K562 (cell line): Measurements from ENCODE around the gene SNCG. TPM values are rescaled to one million over a fixed set of nuclear protein-coding genes. Genes with fewer than 3 reads are reported as not detected.

ENCODE experiments used
- ATAC-seq: fragments of 200-7000 bp; cut with Tn5 transposase; 3 replicates; pipeline ENCODE4 v1.9.1; 2020; ENCODE audit warnings: moderate library complexity
- BruUV-seq: library from RNA; stranded (reverse); fragments of 400-500 nt; replicated peaks from 2 replicates; lab custom pipeline; 2021; lab: Mats Ljungman, UMichigan
- CTCF ChIA-PET: fragments of 300-600 bp; formaldehyde crosslinking; extraction: SDS; loops from one replicate; lab custom pipeline; 2021; ENCODE audit warnings: low intra/inter-chr PET ratio; lab: Yijun Ruan, JAX
- POLR2A ChIA-PET: fragments of 300-600, 350-650 bp; sonication (Branson Sonifier 250); formaldehyde crosslinking; extraction: SDS; loops from one replicate; lab custom pipeline; 2021; ENCODE audit warnings: antibody characterized with exemption, inconsistent platforms; lab: Yijun Ruan, JAX
- DNase-seq, 4 experiments: peaks; one replicate each; pipeline versions ENCODE4 v3.0.0 to v3.0.0-alpha.2; 2011 to 2018; ENCODE audit warnings: low spot score in 3 of 4, mixed read lengths in 3 of 4; ENCODE audit errors: extremely low read depth in 1 of 4
- FAIRE-seq: peaks from 2 replicates; lab custom pipeline; 2011; peaks lifted over from hg19 to GRCh38; lab: Jason Lieb, UNC
- H2AFZ ChIP-seq: 2 replicates; pipeline ENCODE4 v1.6.0; 2011; ENCODE audit warnings: low read depth, low read length, control low read depth, inconsistent platforms
- H3K27ac ChIP-seq: fragments of 200-600 bp; 3 replicates; pipeline ENCODE4 v1.8.0; 2011; ENCODE audit warnings: low read depth, mild to moderate bottlenecking, control low read depth, inconsistent platforms, low read length, moderate library complexity, mixed read lengths; ENCODE audit errors: extremely low read depth
- H3K27me3 ChIP-seq, 2 experiments: fragments of 300-600 bp in 1 of 2; 2 replicates in 1 of 2; 3 replicates in 1 of 2; pipeline versions ENCODE4 v1.6.0 to v1.8.0; 2011; ENCODE audit warnings: inconsistent platforms in 2 of 2, low read length in 2 of 2, mild to moderate bottlenecking in 1 of 2, mixed read lengths in 1 of 2, moderate library complexity in 1 of 2; ENCODE audit not compliant: control insufficient read depth in 2 of 2, insufficient read depth in 2 of 2
- H3K36me3 ChIP-seq: fragments of 300-600 bp; 3 replicates; pipeline ENCODE4 v1.8.0; 2011; ENCODE audit warnings: mild to moderate bottlenecking, low read length, inconsistent platforms; ENCODE audit not compliant: control insufficient read depth, insufficient read depth
- H3K4me1 ChIP-seq, 2 experiments: fragments of 200-600 bp in 1 of 2; replicated peaks in 1 of 2; 2 replicates in 1 of 2; 3 replicates in 1 of 2; pipeline versions ENCODE4 v1.5.1 to v1.8.0; 2011; ENCODE audit warnings: inconsistent platforms in 2 of 2, low read length in 2 of 2, mild to moderate bottlenecking in 1 of 2, mixed read lengths in 1 of 2, moderate library complexity in 1 of 2; ENCODE audit not compliant: control insufficient read depth in 2 of 2, insufficient read depth in 2 of 2
- H3K4me2 ChIP-seq: 2 replicates; pipeline ENCODE4 v1.6.1; 2011; ENCODE audit warnings: low read length, control low read depth, inconsistent platforms, mixed read lengths; ENCODE audit not compliant: insufficient read depth
- H3K4me3 ChIP-seq: fragments of 200-600 bp; sonication (generic), shearing (Covaris generic); 2 replicates; pipeline ENCODE4 v1.5.1; 2016; ENCODE audit warnings: control low read depth, inconsistent platforms
- H3K79me2 ChIP-seq: fragments of 200-600 bp; 3 replicates; pipeline ENCODE4 v1.8.0; 2011; ENCODE audit warnings: low read length, inconsistent platforms; ENCODE audit not compliant: control insufficient read depth, insufficient read depth
- H3K9ac ChIP-seq, 2 experiments: 2 replicates each; pipeline versions ENCODE4 v1.6.0 to v1.6.1; 2011; ENCODE audit warnings: low read depth in 2 of 2, low read length in 2 of 2, control low read depth in 1 of 2, inconsistent platforms in 1 of 2, mild to moderate bottlenecking in 1 of 2, mixed read lengths in 1 of 2; ENCODE audit not compliant: insufficient read depth in 1 of 2
- H3K9me1 ChIP-seq: one replicate; pipeline ENCODE4 v1.6.0; 2011; ENCODE audit warnings: inconsistent platforms, mild to moderate bottlenecking, low read length, moderate library complexity; ENCODE audit not compliant: control insufficient read depth, insufficient read depth
- H3K9me3 ChIP-seq: replicated peaks from 2 replicates; pipeline ENCODE4 v1.5.1; 2011; ENCODE audit warnings: low read depth, low read length, inconsistent platforms; ENCODE audit not compliant: control insufficient read depth, insufficient read depth
- H4K20me1 ChIP-seq: replicated peaks from 2 replicates; pipeline ENCODE4 v1.6.1; 2011; ENCODE audit warnings: low read length, inconsistent platforms, mixed read lengths; ENCODE audit not compliant: control insufficient read depth, insufficient read depth
- C11orf30 ChIP-seq: fragments of 450-650 bp; IDR thresholded peaks from 2 replicates; pipeline ENCODE4 v1.6.1; 2016; ENCODE audit warnings: low read depth, mild to moderate bottlenecking
- CEBPB ChIP-seq: fragments of 450-650 bp; IDR thresholded peaks from 2 replicates; pipeline ENCODE4 v1.6.1; 2016; ENCODE audit warnings: missing genetic modification characterization, missing compliant biosample characterization
- CEBPG ChIP-seq, 3 experiments: fragments of 200-800 bp in 1 of 3; sonication (Bioruptor generic) in 1 of 3; sonication (generic) in 1 of 3; formaldehyde crosslinking in 1 of 3; IDR thresholded peaks in 2 of 3; conservative IDR thresholded peaks in 1 of 3; 2 replicates each; pipeline versions ENCODE4 v1.6.1 to v1.8.0; 2016 to 2022; ENCODE audit warnings: missing compliant biosample characterization in 2 of 3, missing genetic modification characterization in 2 of 3, mild to moderate bottlenecking in 1 of 3, missing genetic modification reagents in 1 of 3
- HDAC2 ChIP-seq: fragments of 450-650 bp; IDR thresholded peaks from 2 replicates; pipeline ENCODE4 v1.6.1; 2016; ENCODE audit warnings: mild to moderate bottlenecking
- MAFF ChIP-seq: IDR thresholded peaks from 2 replicates; pipeline ENCODE4 v1.6.1; 2012; ENCODE audit warnings: low read length, improper control_type of control experiment
- MAFG ChIP-seq: fragments of 450-650 bp; conservative IDR thresholded peaks from 2 replicates; pipeline ENCODE4 v1.6.1; 2016; ENCODE audit warnings: missing genetic modification characterization, missing compliant biosample characterization
- MAFK ChIP-seq: IDR thresholded peaks from 2 replicates; pipeline ENCODE4 v1.6.1; 2011; ENCODE audit warnings: low read length, improper control_type of control experiment
- ZNF316 ChIP-seq: fragments of 450-650 bp; IDR thresholded peaks from 2 replicates; pipeline ENCODE4 v1.6.1; 2016
- WGBS: fragments of 100-300 bp; shearing (Covaris generic); methylation state at CpG from one replicate; pipeline ENCODE4 v1.1.6; 2016; ENCODE audit warnings: low coverage, mixed read lengths; ENCODE audit not compliant: insufficient coverage; ENCODE audit errors: missing lambda C conversion rate; 5-methylcytosine and 5-hydroxymethylcytosine counted together
- in situ Hi-C: fragments of 300-500 bp; cut with MboI; formaldehyde crosslinking; loops from 4 replicates; pipeline ENCODE4 v1.15.0; 2018; ENCODE audit warnings: inconsistent platforms, mixed read lengths
- intact Hi-C: fragments of 100-400 bp; cut with micrococcal nuclease; formaldehyde crosslinking; loops from 2 replicates; pipeline ENCODE4 v1.14.2; 2022
- polyA plus RNA-seq, 8 experiments: library from polyadenylated mRNA; depleted of rRNA in 4 of 8; stranded (reverse) in 5 of 8; unstranded in 3 of 8; fragments of >200 nt; fragmentation: Nextera tagmentation in 2 of 8; fragmentation: Illumina TruSeq in 1 of 8; extraction: Ambion mirVana in 2 of 8; extraction: Trizol in 1 of 8; gene quantifications; 2 replicates each; pipeline versions ENCODE4 v1.2.1 to v1.2.3, GENCODE V29; 2011 to 2014; ENCODE audit warnings: inconsistent platforms in 1 of 8, missing spikeins in 1 of 8
- total RNA-seq, 7 experiments: library from RNA; depleted of rRNA in 6 of 7; stranded (reverse); fragments of >200 nt in 6 of 7; fragmentation: Illumina TruSeq in 2 of 7; extraction: Trizol in 2 of 7; gene quantifications; 2 replicates each; pipeline versions ENCODE4 v1.2.1 to v1.2.3, GENCODE V29; 2011 to 2021; ENCODE audit warnings: low replicate concordance in 1 of 7
- TF ChIP-seq, protein P1 (sequence below): fragments of 200-800 bp; sonication (Bioruptor generic); IDR thresholded peaks from 2 replicates; pipeline ENCODE4 v1.6.1; 2017; ENCODE audit warnings: missing genetic modification characterization, missing compliant biosample characterization
- TF ChIP-seq, protein P2 (sequence below): IDR thresholded peaks from 2 replicates; pipeline ENCODE4 v1.6.1; 2011; ENCODE audit warnings: borderline replicate concordance, low read depth, mild to moderate bottlenecking, moderate library complexity, low read length; ENCODE audit not compliant: insufficient read depth, poor library complexity, severe bottlenecking
- TF ChIP-seq, protein P3 (sequence below): IDR thresholded peaks from 3 replicates; pipeline ENCODE4 v1.6.1; 2011; ENCODE audit warnings: borderline replicate concordance, mild to moderate bottlenecking; ENCODE audit not compliant: insufficient read length, insufficient read depth

The SNCG gene
- total and polyA plus RNA-seq, 9 of the 15 experiments (the other 6 are each of a cell fraction or from before 2014, with no cell fraction given) = 9.8 to 146 (median 93.6) TPM

- Histone ChIP-seq H3K79me2 (no peaks in the 10 kb centered on the region), H2AFZ (no peak overlapping the region), H3K36me3 (no peaks in the 10 kb centered on the region), H3K9me1 (no peaks in the 10 kb centered on the region), H3K9me3 (no peaks in the 10 kb centered on the region), H3K27ac (no peak overlapping the region), H3K27me3 (no peaks in the 10 kb centered on the region), H3K4me2 (no peak overlapping the region), H3K9ac (no peak overlapping the region), H3K4me3 (no peak overlapping the region), H3K4me1 (no peaks in the 10 kb centered on the region), H4K20me1 (no peaks in the 10 kb centered on the region)
- no TSS peak for BruUV-seq
- ATAC-seq (no peak), FAIRE-seq (no peak), DNase-seq (no peak)
- in situ Hi-C loops = no loop called here
- intact Hi-C loops = no loop called here
- WGBS = 70% methylated on average over 1 of the region's 1 CpG
- peak; percentile 29; the same call in 1 of the 2 replicates for TF ChIP-seq CEBPB (tag)
- TF ChIP-seq CEBPG (CRISPR knock-in tag; IDR thresholded peaks at IDR 0.05) = no peak
- 0 out of 4 replicates have a peak, but pooled peaks of 1 of the 2 experiments have one; percentile 15 for TF ChIP-seq CEBPG (tag; conservative IDR thresholded peaks at IDR 0.05 in 1 of 2, IDR thresholded peaks at IDR 0.05 in 1 of 2)
- TF ChIP-seq, protein P1, sequence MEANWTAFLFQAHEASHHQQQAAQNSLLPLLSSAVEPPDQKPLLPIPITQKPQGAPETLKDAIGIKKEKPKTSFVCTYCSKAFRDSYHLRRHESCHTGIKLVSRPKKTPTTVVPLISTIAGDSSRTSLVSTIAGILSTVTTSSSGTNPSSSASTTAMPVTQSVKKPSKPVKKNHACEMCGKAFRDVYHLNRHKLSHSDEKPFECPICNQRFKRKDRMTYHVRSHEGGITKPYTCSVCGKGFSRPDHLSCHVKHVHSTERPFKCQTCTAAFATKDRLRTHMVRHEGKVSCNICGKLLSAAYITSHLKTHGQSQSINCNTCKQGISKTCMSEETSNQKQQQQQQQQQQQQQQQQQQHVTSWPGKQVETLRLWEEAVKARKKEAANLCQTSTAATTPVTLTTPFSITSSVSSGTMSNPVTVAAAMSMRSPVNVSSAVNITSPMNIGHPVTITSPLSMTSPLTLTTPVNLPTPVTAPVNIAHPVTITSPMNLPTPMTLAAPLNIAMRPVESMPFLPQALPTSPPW (CRISPR knock-in tag) = no peak
- no peak for TF ChIP-seq HDAC2
- peak; percentile 51 for TF ChIP-seq MAFF
- TF ChIP-seq, protein P2, sequence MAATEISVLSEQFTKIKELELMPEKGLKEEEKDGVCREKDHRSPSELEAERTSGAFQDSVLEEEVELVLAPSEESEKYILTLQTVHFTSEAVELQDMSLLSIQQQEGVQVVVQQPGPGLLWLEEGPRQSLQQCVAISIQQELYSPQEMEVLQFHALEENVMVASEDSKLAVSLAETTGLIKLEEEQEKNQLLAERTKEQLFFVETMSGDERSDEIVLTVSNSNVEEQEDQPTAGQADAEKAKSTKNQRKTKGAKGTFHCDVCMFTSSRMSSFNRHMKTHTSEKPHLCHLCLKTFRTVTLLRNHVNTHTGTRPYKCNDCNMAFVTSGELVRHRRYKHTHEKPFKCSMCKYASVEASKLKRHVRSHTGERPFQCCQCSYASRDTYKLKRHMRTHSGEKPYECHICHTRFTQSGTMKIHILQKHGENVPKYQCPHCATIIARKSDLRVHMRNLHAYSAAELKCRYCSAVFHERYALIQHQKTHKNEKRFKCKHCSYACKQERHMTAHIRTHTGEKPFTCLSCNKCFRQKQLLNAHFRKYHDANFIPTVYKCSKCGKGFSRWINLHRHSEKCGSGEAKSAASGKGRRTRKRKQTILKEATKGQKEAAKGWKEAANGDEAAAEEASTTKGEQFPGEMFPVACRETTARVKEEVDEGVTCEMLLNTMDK = no peak
- peak; percentile 36; the same call in 1 of the 2 replicates for TF ChIP-seq MAFK
- TF ChIP-seq, protein P3, sequence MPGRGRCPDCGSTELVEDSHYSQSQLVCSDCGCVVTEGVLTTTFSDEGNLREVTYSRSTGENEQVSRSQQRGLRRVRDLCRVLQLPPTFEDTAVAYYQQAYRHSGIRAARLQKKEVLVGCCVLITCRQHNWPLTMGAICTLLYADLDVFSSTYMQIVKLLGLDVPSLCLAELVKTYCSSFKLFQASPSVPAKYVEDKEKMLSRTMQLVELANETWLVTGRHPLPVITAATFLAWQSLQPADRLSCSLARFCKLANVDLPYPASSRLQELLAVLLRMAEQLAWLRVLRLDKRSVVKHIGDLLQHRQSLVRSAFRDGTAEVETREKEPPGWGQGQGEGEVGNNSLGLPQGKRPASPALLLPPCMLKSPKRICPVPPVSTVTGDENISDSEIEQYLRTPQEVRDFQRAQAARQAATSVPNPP = no peak
- peak; percentile 75 for TF ChIP-seq ZNF316
- peak; percentile 69 for TF ChIP-seq C11orf30
- TF ChIP-seq MAFG (tag) = peak; percentile 49; the same call in 1 of the 2 replicates
- ChIA-PET CTCF (no interaction called here), POLR2A (interaction anchor here (0.6 kb wide), 1 partner anchor 237 kb away, joined by 4 read pairs; no protein-coding TSS in a partner anchor)
These were observed 26.5 kb upstream of the SNCG start for GRCh38 chr10:86931872-86932271.
